Neural cell (in vitro differentiated cells): ENCODE results near the gene ZNF438. TPM values are rescaled to one million over a fixed set of nuclear protein-coding genes. Genes with fewer than 3 reads are reported as not detected.

Experiments
- H2AFZ ChIP-seq: fragments of 200-600, 300-800 bp; sonication (generic), shearing (Covaris generic); 2 replicates; pipeline ENCODE4 v1.6.0; 2014; ENCODE audit warnings: low read depth, mild to moderate bottlenecking, antibody characterized with exemption, low read length, moderate library complexity
- H3F3A ChIP-seq: fragments of 200-600 bp; shearing (Covaris generic); 2 replicates; pipeline ENCODE4 v1.6.1; 2016; ENCODE audit warnings: mild to moderate bottlenecking, moderate library complexity, mixed read lengths, antibody characterized with exemption, low read length; ENCODE audit not compliant: insufficient read depth, poor library complexity, severe bottlenecking
- H3K27ac ChIP-seq: fragments of 200-600, 300-800 bp; sonication (generic), shearing (Covaris generic); 2 replicates; pipeline ENCODE4 v1.5.1; 2014; ENCODE audit warnings: mild to moderate bottlenecking, low read length, moderate library complexity
- H3K27me3 ChIP-seq: fragments of 300-800, 200-600 bp; sonication (generic), shearing (Covaris generic); 2 replicates; pipeline ENCODE4 v1.6.0; 2014; ENCODE audit warnings: mild to moderate bottlenecking, low read depth, low read length, moderate library complexity; ENCODE audit not compliant: insufficient read depth
- H3K36me3 ChIP-seq: fragments of 300-800, 200-600 bp; sonication (generic), shearing (Covaris generic); 2 replicates; pipeline ENCODE4 v1.5.1; 2014; ENCODE audit warnings: mild to moderate bottlenecking, antibody characterized with exemption, low read length, moderate library complexity; ENCODE audit not compliant: insufficient read depth
- H3K4me2 ChIP-seq: fragments of 300-800, 200-600 bp; sonication (generic), shearing (Covaris generic); 2 replicates; pipeline ENCODE4 v1.6.0; 2014; ENCODE audit warnings: mild to moderate bottlenecking, low read length
- H3K4me3 ChIP-seq: fragments of 300-800, 200-600 bp; sonication (generic), shearing (Covaris generic); 2 replicates; pipeline ENCODE4 v1.5.1; 2014; ENCODE audit warnings: mild to moderate bottlenecking, low read length, moderate library complexity
- H3K79me2 ChIP-seq: fragments of 200-600 bp; shearing (Covaris generic); replicated peaks from 2 replicates; pipeline ENCODE4 v1.6.0; 2014; ENCODE audit warnings: mild to moderate bottlenecking, low read length, moderate library complexity; ENCODE audit not compliant: insufficient read depth
- H3K9ac ChIP-seq: fragments of 300-800, 200-600 bp; sonication (generic), shearing (Covaris generic); 2 replicates; pipeline ENCODE4 v1.6.1; 2016; ENCODE audit warnings: mild to moderate bottlenecking, low read length, mixed read lengths
- H3K9me2 ChIP-seq: fragments of 200-600 bp; shearing (Covaris generic); 2 replicates; pipeline ENCODE4 v1.6.1; 2016; ENCODE audit warnings: mild to moderate bottlenecking, low read length, mixed read lengths; ENCODE audit not compliant: insufficient read depth
- H3K9me3 ChIP-seq: fragments of 200-600, 300-800 bp; sonication (generic), shearing (Covaris generic); 2 replicates; pipeline ENCODE4 v1.6.1; 2016; ENCODE audit warnings: mild to moderate bottlenecking, mixed run types, low read length, moderate library complexity, mixed read lengths
- H4K20me1 ChIP-seq: fragments of 200-600 bp; shearing (Covaris generic); 2 replicates; pipeline ENCODE4 v1.6.1; 2016; ENCODE audit warnings: mild to moderate bottlenecking, mixed run types; ENCODE audit not compliant: insufficient read depth
- CTCF ChIP-seq: fragments of 450-650 bp; IDR thresholded peaks from 2 replicates; pipeline ENCODE4 v1.5.1; 2014; ENCODE audit warnings: antibody characterized with exemption, mild to moderate bottlenecking, moderate library complexity; ENCODE audit not compliant: poor library complexity, severe bottlenecking
- EP300 ChIP-seq: fragments of 450-650 bp; conservative IDR thresholded peaks from 2 replicates; pipeline ENCODE4 v1.6.1; 2014; ENCODE audit warnings: antibody characterized with exemption, mild to moderate bottlenecking, moderate library complexity; ENCODE audit not compliant: poor library complexity, severe bottlenecking
- EZH2 ChIP-seq: fragments of 200-600, 300-800 bp; shearing (Covaris generic), sonication (generic); IDR thresholded peaks from 2 replicates; pipeline ENCODE4 v1.6.1; 2014; ENCODE audit warnings: antibody characterized with exemption, low read length, borderline replicate concordance, mild to moderate bottlenecking; ENCODE audit not compliant: insufficient read depth, poor library complexity, severe bottlenecking
- MXI1 ChIP-seq: fragments of 450-650 bp; conservative IDR thresholded peaks from 2 replicates; pipeline ENCODE4 v1.6.1; 2014; ENCODE audit warnings: antibody characterized with exemption, mild to moderate bottlenecking; ENCODE audit not compliant: poor library complexity, severe bottlenecking
- POLR2AphosphoS5 ChIP-seq: IDR thresholded peaks from 2 replicates; pipeline ENCODE4 v1.6.1; 2012
- RAD21 ChIP-seq: fragments of 450-650 bp; conservative IDR thresholded peaks from 2 replicates; pipeline ENCODE4 v1.6.1; 2014; ENCODE audit warnings: antibody characterized with exemption, mild to moderate bottlenecking, moderate library complexity
- REST ChIP-seq: IDR thresholded peaks from 2 replicates; pipeline ENCODE4 v1.6.1; 2012; ENCODE audit warnings: borderline replicate concordance
- SMC3 ChIP-seq: fragments of 450-650 bp; conservative IDR thresholded peaks from 2 replicates; pipeline ENCODE4 v1.6.1; 2014; ENCODE audit warnings: antibody characterized with exemption, mild to moderate bottlenecking, moderate library complexity; ENCODE audit not compliant: poor library complexity
- TAF1 ChIP-seq: IDR thresholded peaks from 2 replicates; pipeline ENCODE4 v1.6.1; 2012; ENCODE audit warnings: low read depth
- polyA plus RNA-seq: library from polyadenylated mRNA; depleted of rRNA; stranded (reverse); fragments of >200 nt; gene quantifications from 2 replicates; pipeline ENCODE4 v1.2.3, GENCODE V29; 2014

ZNF438 gene
- polyA plus RNA-seq, 1 donor from 2014 or later, result 0.78 TPM

GRCh38 chr10:30863516-30864210, 168.0 kb downstream of the ZNF438 start:
- no peaks in the 10 kb centered on the region for H3K79me2 ChIP-seq
- no peaks in the 10 kb centered on the region for H3K36me3 ChIP-seq
- H3K27ac ChIP-seq, result no peak overlapping the region
- no peak overlapping the region for H3K4me2 ChIP-seq
- H3K9ac ChIP-seq, result no peak overlapping the region
- H2AFZ ChIP-seq, result no peak overlapping the region
- no peak for TF ChIP-seq EZH2
- TF ChIP-seq POLR2AphosphoS5, result no peak
- no peak for TF ChIP-seq CTCF
- TF ChIP-seq TAF1, result no peak
- no peak for TF ChIP-seq RAD21
- TF ChIP-seq EP300, result no peak
- TF ChIP-seq REST, result no peak
- TF ChIP-seq SMC3, result no peak
- TF ChIP-seq MXI1, result no peak
- no peaks in the 10 kb centered on the region for H4K20me1 ChIP-seq
- H3K9me3 ChIP-seq, result no peaks in the 10 kb centered on the region
- H3F3A ChIP-seq, result no peaks in the 10 kb centered on the region
- no peaks in the 10 kb centered on the region for H3K9me2 ChIP-seq
- H3K27me3 ChIP-seq, result no peaks in the 10 kb centered on the region
- H3K4me3 ChIP-seq, result no peak overlapping the region

- Histone ChIP-seq H3K9me2 (no peaks in the 10 kb centered on the region), H3K9me3 (no peaks in the 10 kb centered on the region), H3K79me2 (no peaks in the 10 kb centered on the region), H3K27ac (no peak overlapping the region), H2AFZ (no peak overlapping the region), H3K4me2 (no peak overlapping the region), H4K20me1 (no peaks in the 10 kb centered on the region), H3F3A (no peaks in the 10 kb centered on the region), H3K27me3 (no peaks in the 10 kb centered on the region), H3K9ac (no peak overlapping the region), H3K36me3 (no peaks in the 10 kb centered on the region), H3K4me3 (no peak overlapping the region)
- TF ChIP-seq POLR2AphosphoS5 (no peak), EP300 (no peak), CTCF (no peak)
Observed at GRCh38 chr10:30862486-30862885, 169.2 kb downstream of the ZNF438 start.
